ENCODE results near the gene DMPK.

The DMPK gene

DNA sequence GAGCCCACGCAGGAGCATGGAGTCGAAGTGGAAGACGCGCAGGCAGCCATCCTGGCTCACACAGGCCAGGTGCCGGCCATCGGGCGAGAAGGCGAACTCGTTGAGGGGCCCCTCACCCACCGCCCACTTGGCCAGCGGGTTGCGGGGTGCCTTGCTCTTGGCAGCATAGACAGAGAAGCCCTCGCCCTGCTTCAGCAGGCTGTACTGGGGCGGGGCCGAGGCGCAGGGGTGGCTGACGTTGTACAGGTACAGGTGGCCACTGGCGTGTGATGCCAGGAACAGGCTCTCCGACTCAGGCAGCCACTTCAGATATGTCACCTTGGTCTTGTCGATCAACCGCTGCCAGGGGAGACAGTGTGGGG is 4.2 kb upstream of the DMPK start:
- DNase-seq (ENCODE audit: low read depth), result no peak

DNA sequence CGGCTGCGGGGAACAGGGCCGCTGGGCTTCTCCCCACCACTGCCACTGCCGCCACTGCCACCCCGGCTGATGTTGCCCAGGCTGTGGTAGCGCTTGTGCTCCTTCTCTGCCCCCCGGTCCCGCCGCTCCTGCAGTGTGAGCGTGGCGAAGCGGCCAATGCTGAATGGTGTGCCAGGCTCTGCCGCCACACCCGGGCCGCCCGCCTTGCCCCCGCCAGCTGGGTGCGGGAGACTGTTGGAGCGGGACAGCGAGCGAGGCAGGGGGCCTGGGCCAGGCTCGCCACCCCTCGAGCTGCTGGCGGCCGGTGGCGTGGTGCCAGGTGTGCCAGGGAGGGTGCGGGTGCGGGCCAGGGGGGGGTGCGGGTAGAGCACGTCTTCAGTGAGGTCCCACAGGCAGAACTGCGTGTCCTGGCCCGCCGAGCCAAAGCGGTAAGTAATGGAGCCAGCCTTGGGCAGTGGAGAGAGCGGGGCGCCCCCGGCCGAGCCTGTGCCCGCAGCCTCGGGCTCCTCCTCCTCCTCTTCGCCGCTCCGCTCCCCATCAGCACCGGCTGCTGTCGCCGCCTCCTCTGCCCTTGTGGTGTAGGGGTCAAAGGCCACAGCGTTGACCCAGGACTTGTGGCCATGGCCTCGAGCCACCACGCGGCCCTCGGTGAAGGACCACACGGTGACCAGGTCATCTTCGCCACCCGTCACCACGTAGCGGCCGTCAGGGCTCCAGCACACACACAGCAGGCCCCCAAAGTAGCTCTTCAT is 3.7 kb upstream of the DMPK start:
- DNase-seq (ENCODE audit: low read depth), result no peak

DNA sequence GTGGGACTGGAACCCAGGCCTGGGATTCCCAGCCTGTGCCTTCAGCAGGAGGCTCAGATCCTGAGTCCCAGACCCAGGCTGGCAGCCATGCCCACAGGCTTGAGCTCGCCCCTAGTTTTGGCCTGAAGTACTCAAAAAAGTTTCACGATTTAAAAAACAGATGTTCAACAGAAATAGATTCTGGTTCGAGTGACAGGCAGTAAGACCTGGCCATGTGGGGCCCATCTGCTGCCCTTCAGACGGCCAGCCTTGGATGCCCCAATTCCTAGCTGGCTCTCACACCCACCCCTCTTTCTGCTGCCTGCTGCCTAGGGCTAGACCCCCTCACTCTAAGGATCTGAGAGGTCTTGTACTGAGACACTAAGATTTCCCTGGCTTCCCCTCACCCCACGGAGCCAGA is 2.8 kb upstream of the DMPK start:
- no peak for DNase-seq (ENCODE audit: low read depth)

DNA sequence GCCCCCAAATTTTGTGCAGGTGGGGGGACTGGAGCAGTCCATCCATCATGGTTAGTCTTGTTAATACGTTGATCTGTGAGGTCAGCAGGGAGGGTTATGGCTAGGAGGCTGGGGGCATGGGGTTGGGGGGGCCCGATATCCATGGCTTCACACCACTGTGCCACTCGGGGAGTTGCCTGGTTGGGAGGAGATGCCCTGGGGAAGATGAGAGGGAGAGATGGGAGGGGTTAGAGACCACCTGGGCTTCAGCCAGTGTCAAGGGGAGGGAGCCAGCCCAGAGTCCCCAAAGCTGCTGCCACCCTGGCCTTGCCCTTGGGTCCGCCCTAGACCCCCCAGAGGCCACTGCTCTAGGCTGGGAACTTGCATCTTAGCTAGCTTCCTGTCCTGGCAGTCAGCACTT is 1.8 kb upstream of the DMPK start:
- no peak for DNase-seq (ENCODE audit: low read depth)

DNA sequence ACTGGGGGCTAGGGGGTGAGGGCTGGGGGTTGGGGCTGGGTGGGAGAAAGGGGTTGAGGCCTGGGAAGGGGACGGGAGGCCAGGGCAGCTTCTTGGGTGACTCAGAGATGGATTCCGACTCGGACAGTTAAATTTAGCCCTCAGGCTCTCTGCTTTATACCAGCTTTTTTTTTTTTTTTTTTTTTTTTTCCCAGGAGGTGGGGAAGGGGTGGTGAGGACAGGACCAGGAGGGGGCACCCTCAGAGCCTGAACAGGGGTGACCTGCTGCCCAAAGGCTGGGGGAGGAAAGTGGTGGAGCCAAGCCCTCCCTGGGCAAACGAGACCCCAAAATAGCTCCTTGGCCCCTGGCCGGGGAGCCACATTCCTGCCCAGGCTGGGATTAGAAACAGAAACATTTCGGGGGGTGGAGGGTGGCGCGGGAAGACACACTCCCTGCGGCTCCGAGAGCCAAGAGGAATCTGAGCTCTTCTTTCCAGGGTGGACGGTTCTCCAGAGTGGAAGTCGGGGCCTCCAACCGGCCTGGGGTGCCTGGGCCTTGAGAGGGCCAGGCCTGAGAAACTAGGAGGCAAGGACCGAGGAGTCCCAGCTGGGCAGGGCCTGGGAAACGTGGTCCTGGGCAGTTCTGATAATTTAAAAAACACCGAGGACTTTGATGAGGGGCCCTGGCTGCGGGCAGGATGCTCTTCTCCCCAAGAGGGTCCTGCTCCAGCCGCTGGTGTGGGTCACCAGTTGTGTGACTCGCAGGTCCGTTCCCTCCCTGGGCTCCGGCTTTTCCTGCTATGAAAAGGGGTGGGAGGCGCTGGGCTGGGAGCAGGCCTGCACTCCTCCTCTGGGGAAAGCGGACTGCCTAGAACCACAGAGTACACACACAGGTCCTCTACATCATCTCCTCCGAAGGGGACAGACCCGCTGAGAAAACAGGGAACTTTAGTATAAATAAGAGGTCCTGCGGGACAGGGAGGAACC is 813 bp upstream of the DMPK start:
- DNase-seq (ENCODE audit: low read depth), result peak; percentile 68

DNA sequence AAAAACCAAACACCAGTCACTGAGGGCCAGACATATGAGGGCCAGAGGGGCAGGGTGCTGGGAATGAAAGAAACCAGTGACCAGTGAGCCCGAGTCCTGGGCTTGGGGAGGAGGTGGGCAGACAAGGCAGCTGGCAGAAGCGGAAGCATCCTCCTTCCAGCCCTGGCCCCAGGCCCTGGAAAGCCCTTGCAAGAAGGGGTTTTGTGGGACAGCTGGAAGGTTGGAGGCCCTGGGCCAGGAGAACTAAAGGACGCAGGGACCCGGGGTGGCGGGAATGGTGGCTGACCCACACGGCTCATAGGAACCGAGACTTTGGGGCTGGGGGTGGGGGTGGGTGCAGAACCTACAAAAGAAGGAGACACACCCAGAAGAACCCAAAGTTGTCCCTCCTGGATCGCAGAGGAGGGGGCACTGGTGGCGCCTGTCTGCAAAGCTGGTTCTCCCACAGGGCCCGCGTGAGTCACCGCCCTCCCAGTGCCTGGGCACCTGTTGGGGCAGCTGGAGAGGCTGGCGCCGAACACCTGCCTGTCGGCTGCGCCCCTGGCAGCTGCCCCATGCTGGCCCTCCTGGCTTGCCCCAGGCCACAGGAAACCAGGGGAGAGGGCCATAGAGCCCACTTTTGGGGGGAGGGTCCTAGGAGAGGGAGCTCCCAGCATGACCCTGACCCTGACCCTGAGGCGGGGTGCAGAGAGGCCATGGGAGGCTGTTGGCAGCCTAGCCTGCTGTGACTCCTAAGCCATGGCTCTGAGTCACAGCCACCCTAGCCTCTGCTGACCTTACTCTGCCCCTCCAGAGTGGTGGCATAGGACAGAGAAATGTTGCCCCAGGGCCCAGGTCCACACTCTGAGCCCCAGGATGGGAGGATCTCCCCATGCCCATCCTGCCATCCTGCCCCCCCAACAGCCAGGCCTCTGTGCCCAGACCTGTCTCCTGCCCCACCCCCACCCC is 802 bp downstream of the DMPK start:
- DNase-seq (ENCODE audit: low read depth), result no peak

DNA sequence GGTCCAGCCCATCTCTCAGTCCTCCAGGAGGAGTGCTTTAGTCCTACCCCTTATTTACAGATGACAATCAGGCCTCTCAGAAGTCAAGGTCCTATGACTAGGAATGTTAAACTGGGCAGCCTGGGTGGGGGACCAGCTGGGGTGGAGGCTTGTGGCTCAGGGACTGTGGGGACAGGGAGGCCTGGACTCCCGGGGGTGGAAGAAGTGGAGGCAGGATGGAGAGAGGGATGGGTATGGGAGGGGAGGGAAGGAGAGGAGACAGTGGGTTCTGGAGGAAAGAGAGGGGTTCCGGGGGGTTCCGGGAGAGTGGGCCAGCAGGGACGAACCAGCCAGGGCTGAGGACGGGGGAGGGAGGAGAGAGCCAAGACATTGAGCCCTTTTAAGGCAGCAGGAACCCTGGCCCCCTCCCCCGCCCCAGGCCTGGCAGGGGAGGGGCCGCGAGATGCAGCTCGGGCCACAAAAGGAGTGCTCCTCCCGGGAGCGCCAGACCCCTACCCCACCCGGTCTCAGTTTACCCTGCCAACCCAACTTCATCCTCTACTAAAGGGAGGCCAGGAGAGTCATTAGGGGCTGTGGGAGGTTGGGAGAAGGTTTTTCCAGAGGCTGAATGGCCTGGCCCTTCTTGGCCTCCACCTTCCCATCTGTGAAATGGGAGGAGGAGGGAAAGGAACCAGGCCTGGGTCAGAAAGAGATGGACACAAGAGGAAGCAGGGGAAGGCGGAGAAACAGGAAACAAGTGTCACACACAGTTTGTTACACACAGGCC is 1.7 kb downstream of the DMPK start:
- no peak for DNase-seq (ENCODE audit: low read depth)

DNA sequence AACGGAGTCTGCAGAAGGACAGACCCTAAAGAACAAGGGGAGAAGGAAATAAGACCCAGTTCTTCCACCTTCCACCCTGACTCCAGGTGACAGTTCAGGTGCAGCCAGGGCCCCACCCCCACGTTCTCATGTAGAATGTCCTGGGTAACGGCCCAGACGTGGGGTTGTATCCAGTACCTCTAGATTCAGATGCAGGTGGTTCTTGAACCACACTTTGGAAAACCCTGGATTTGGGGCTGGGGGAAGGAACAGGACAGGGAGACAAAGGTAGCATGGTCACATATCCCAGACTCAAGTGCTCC is 2.2 kb downstream of the DMPK start:
- DNase-seq (ENCODE audit: low read depth), result no peak

DNA sequence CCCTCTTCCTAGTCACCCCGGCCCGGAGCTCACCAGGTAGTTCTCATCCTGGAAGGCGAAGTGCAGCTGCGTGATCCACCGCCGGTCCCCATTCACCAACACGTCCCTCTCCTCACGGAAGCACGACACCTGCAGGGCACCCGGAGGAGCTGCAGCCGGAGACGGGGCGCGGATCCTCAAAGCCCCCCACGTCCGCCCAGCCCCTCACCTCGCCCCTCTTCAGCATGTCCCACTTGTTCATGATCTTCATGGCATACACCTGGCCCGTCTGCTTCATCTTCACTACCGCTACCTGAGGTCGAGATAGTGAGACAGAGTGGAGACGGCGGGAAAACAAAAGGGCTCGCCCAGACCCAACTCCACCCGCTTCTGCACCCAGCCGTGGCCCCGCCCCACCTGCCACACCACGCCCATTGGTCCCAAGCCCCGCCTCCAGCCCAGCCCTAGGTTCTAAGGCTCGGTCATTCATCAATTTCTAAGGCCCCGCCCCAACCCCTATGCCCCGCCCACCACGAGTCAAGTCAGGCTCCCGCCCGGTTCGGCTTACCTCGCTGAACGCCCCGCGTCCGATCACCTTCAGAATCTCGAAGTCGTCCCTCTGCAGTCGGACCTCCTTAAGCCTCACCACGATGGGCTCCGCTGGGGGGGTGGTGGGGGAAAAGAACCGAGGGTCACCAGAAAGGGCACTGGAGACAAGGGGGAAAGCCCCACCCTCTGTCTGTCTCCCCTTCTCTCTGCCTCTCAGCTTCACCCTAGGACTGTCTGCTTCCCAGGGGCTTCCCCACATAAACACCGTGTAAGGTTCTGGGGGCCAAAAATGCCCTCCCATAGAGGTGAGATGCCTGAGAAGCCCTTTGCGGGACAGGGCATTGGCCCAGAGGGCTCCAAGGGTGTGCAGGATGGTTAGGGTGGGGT is 2.8 kb downstream of the DMPK start:
- DNase-seq (ENCODE audit: low read depth), result peak; percentile 64

DNA sequence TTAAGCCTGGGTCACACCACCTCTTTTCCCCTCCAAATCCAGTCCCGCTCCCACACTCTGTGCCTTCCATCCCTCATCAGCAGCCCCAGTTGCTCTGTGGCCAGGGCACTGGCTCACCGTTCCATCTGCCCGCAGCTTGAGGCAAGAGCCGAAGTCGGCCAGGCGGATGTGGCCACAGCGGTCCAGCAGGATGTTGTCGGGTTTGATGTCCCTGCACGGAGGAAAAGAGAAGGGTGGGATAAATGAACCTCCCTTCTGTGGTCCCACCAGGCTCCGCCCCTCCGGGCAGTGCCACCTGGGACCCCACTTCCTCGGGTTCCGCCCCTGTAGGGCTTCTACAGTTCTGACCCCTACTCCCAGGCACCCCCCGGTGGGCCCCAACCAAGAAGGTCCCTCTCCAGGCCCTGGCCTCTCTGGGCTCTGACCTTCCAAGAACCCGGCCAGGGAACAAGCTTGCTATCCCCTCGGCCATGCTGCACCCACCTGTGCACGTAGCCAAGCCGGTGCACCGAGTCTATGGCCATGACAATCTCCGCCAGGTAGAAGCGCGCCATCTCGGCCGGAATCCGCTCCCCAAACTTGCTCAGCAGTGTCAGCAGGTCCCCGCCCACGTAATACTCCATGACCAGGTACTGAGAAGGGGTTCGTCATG is 4.2 kb downstream of the DMPK start:
- DNase-seq (ENCODE audit: low read depth), result no peak

DNA sequence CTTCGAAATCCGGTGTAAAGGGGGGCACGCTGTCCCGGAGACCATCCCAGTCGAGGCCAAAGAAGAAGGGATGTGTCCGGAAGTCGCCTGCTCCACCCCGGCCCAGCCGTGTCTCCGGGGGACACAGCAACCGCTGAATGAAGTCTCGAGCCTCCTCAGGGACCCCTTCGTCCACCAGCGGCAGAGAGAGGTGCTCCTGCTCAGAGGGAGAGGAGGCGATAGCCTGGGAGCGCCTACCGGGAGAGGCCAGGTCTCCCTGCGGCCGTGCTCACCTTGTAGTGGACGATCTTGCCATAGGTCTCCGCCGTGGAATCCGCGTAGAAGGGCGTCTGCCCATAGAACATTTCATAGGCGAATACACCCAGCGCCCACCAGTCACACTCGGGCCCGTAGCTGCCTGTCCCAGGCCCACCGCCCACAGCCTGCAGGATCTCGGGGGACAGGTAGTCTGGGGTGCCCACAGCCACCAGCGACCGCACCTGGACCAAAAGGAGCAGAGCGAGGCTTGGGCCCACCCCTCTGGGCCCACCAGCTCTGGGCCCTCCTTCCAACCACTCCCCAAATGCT is 4.8 kb downstream of the DMPK start:
- DNase-seq (ENCODE audit: low read depth), result no peak

DNA sequence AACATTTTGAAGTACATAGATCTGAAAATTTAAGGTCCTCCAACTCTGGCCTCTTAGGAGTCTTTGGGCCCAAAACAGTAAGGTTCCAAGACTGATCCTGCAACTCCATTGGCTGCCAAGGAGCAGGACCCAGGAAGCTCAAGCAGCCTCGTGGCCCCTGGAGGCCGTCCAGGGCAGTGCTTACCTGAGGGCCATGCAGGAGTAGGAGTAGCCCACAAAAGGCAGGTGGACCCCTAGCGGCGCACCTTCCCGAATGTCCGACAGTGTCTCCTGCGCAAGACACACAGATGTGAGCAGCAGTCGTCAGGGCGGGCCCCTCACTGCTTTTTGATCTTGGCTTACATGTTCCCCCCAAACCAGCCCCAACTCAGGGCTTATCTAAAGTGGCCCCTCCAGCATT is 7.5 kb downstream of the DMPK start:
- DNase-seq (ENCODE audit: low read depth), result no peak

DNA sequence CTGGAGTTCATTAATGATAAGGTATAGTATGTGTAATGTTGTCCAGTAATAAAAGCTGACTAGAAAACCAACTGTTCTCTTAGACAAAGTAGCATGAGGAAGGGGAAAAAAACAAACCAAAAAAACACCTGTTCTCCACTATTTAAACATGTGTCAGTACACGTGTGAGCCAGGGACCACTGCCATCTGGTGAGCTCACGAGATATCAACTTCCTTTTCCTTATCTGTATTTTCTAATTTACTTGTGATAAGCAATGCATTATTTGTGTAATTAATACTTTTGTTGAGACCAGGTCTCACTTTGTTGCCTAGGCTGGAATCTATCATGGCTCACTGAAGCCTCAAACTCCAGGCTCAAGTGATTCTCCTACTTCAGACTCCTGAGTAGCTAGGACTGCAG is 8.9 kb downstream of the DMPK start:
- DNase-seq (ENCODE audit: low read depth), result no peak

DNA sequence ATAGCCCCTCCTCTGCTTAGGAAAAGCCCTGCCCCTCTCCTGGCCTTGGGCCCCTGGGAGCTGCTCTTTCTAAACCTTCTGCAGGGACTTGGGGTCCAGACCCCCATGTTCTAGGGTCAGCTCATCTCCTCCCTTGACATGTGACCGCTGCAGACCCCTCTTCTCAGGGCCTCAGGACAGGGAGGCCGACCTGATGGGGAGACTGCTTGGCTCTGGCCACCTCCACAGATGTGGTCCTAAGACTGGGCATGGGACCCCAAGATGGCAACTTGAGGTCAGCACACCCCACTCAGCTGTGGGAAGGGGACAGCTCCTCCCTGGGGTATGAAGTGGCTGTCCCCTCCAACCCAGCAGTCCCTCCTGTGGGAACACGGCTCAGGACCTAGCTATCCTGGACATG is 9.4 kb downstream of the DMPK start:
- no peak for DNase-seq (ENCODE audit: low read depth)

DNA sequence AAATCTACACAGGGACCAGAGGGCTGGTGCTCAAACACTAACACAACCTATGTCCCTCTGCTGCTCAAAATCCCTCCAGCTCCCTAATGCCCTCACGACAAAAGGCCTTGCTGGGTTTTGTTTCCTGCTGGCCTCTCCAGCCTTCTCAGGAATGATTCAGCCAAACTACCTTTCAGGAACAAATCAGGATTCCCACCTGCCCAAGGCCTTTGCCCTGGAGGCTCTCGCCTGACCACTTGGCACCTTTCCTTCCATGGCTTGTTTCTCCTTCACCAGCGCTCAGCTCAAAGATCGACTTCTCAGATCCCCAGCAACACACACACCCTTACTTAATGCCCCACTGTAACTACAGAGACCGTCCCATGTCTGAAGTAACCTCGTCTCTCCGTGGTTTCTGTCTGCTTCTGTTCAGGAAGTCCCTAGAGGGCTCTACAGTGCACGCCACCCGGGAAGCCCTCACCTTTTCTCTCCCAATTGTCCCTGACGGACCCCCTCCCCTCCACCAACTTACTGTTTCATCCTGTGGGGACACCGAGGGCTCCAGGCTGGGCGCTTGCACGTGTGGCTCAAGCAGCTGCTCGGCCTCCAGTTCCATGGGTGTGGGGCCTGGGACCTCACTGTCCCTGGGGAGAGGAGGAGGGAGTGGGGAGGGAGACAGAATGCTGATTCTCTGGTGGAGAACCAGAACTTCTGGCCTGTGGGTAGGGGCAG is 10.0 kb downstream of the DMPK start:
- DNase-seq (ENCODE audit: low read depth), result no peak

DNA sequence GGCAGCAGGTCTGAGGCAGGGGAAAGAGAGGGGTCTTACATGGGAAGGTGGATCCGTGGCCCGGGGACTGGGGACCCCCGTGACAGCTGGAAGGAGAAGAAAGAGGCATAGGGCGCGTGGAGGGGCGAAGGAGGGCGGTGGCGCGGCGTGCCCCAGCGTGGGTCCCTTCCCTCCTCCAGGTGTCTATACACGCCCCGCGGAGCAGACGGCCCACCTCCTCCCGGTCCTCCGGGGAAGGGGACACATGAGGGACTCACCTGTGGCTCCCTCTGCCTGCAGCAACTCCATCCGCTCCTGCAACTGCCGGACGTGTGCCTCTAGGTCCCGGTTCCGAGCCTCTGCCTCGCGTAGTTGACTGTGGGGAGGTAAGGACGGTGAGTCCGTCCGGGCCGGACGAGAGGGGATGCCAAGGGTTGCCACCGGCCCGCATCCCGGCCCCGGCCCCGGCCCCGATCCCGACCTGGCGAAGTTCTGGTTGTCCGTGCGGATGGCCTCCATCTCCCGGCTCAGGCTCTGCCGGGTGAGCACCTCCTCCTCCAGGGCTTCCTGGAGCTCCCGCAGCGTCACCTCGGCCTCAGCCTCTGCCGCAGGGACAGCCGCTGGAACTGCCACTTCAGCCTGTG is 10.9 kb downstream of the DMPK start:
- no peak for DNase-seq (ENCODE audit: low read depth)

DNA sequence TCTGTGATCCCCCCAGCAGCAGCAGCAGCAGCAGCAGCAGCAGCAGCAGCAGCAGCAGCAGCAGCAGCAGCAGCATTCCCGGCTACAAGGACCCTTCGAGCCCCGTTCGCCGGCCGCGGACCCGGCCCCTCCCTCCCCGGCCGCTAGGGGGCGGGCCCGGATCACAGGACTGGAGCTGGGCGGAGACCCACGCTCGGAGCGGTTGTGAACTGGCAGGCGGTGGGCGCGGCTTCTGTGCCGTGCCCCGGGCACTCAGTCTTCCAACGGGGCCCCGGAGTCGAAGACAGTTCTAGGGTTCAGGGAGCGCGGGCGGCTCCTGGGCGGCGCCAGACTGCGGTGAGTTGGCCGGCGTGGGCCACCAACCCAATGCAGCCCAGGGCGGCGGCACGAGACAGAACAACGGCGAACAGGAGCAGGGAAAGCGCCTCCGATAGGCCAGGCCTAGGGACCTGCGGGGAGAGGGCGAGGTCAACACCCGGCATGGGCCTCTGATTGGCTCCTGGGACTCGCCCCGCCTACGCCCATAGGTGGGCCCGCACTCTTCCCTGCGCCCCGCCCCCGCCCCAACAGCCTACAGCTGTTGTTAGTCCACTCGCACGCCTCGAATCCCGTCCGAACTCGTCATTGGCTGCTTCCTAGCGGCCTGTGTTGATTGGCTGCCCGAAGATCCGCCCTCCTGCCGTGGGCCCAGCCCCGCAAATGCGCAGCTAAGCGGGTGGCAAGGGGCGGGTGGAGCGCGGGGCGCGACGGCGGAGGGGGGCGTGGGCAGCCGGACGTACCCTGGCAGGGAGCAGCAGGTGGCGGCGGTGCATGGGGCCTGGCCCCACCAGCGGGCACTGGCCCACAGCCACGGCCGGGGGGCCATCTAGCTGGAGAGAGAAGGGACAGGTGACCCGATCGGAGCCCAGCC is 11.8 kb downstream of the DMPK start:
- peak; percentile 99 for DNase-seq (ENCODE audit: low read depth)

DNA sequence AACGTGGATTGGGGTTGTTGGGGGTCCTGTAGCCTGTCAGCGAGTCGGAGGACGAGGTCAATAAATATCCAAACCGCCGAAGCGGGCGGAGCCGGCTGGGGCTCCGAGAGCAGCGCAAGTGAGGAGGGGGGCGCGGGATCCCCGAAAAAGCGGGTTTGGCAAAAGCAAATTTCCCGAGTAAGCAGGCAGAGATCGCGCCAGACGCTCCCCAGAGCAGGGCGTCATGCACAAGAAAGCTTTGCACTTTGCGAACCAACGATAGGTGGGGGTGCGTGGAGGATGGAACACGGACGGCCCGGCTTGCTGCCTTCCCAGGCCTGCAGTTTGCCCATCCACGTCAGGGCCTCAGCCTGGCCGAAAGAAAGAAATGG is 12.5 kb downstream of the DMPK start:
- DNase-seq (ENCODE audit: low read depth), result peak; percentile 54
